ENCODE results near the gene AKAP12.
A peak's percentile ranks its signal among the peaks of the same experiment; 100 is the strongest.
"Not testable (repeated sequence)": the region's sequence is repeated elsewhere in the genome, so short reads cannot be mapped to it uniquely, and the experiment has no call there.

AKAP12 gene

GRCh38 chr6:151370509-151371078 lies 130.8 kb downstream of the AKAP12 start:
- H3K4me3 ChIP-seq (ENCODE audit: low read depth, low read length) = no peak overlapping the region
- H3K9me3 ChIP-seq (ENCODE audit: control insufficient read depth, insufficient read depth, low read depth, low read length) = no peaks in the 10 kb centered on the region
- no peak overlapping the region for H3K27ac ChIP-seq (ENCODE audit: low read depth, low read length)
- peaks cover 32% of the 10 kb centered on the region for H3K36me3 ChIP-seq (ENCODE audit: control insufficient read depth, insufficient read depth, low read length)
- H3K27me3 ChIP-seq (ENCODE audit: control insufficient read depth, insufficient read depth, low read length) = no peaks in the 10 kb centered on the region
- peaks cover 25% of the 10 kb centered on the region for H3K4me1 ChIP-seq (ENCODE audit: control insufficient read depth, insufficient read depth, low read length)
- no peak overlapping the region for H3K9ac ChIP-seq (ENCODE audit: low read length)

GRCh38 chr6:151372164-151372563 lies 132.4 kb downstream of the AKAP12 start:
- Histone ChIP-seq H3K36me3 (ENCODE audit: control insufficient read depth, insufficient read depth, low read length) (peaks cover 19% of the 10 kb centered on the region), H3K27ac (ENCODE audit: low read depth, low read length) (no peak overlapping the region), H3K4me3 (ENCODE audit: low read depth, low read length) (no peak overlapping the region), H3K27me3 (ENCODE audit: control insufficient read depth, insufficient read depth, low read length) (no peaks in the 10 kb centered on the region), H3K9me3 (ENCODE audit: control insufficient read depth, insufficient read depth, low read depth, low read length) (peaks cover 3% of the 10 kb centered on the region; the same call in 1 of the 2 replicates), H3K9ac (ENCODE audit: low read length) (no peak overlapping the region), H3K4me1 (ENCODE audit: control insufficient read depth, insufficient read depth, low read length) (peaks cover 25% of the 10 kb centered on the region)

- peak overlapping the region; percentile 46; the same call in 1 of the 2 replicates for H3K27ac ChIP-seq (ENCODE audit: low read depth, low read length)
- H3K9me3 ChIP-seq (ENCODE audit: control insufficient read depth, insufficient read depth, low read depth, low read length) = peaks cover 3% of the 10 kb centered on the region; the same call in 1 of the 2 replicates
- H3K9ac ChIP-seq (ENCODE audit: low read length) = peak overlapping the region; percentile 17
- peaks cover 25% of the 10 kb centered on the region for H3K4me1 ChIP-seq (ENCODE audit: control insufficient read depth, insufficient read depth, low read length)
- H3K36me3 ChIP-seq (ENCODE audit: control insufficient read depth, insufficient read depth, low read length) = peaks cover 16% of the 10 kb centered on the region
- peak overlapping the region; percentile 46; the same call in 1 of the 2 replicates for H3K4me3 ChIP-seq (ENCODE audit: low read depth, low read length)
- no peaks in the 10 kb centered on the region for H3K27me3 ChIP-seq (ENCODE audit: control insufficient read depth, insufficient read depth, low read length)
These were observed 134.4 kb downstream of the AKAP12 start for GRCh38 chr6:151374036-151374683.

- no peak overlapping the region for H3K9ac ChIP-seq (ENCODE audit: low read length)
- peaks cover 3% of the 10 kb centered on the region; the same call in 1 of the 2 replicates for H3K9me3 ChIP-seq (ENCODE audit: control insufficient read depth, insufficient read depth, low read depth, low read length)
- no peak overlapping the region for H3K27ac ChIP-seq (ENCODE audit: low read depth, low read length)
- peaks cover 12% of the 10 kb centered on the region for H3K36me3 ChIP-seq (ENCODE audit: control insufficient read depth, insufficient read depth, low read length)
- H3K4me3 ChIP-seq (ENCODE audit: low read depth, low read length) = no peak overlapping the region
- H3K4me1 ChIP-seq (ENCODE audit: control insufficient read depth, insufficient read depth, low read length) = peaks cover 30% of the 10 kb centered on the region
- no peaks in the 10 kb centered on the region for H3K27me3 ChIP-seq (ENCODE audit: control insufficient read depth, insufficient read depth, low read length)
These were observed 136.1 kb downstream of the AKAP12 start for GRCh38 chr6:151375833-151376232.

- no peak overlapping the region for H3K27ac ChIP-seq (ENCODE audit: low read depth, low read length)
- peaks cover 32% of the 10 kb centered on the region for H3K4me1 ChIP-seq (ENCODE audit: control insufficient read depth, insufficient read depth, low read length)
- H3K9ac ChIP-seq (ENCODE audit: low read length) = no peak overlapping the region
- H3K4me3 ChIP-seq (ENCODE audit: low read depth, low read length) = no peak overlapping the region
- no peaks in the 10 kb centered on the region for H3K27me3 ChIP-seq (ENCODE audit: control insufficient read depth, insufficient read depth, low read length)
- peaks cover 3% of the 10 kb centered on the region; the same call in 1 of the 2 replicates for H3K9me3 ChIP-seq (ENCODE audit: control insufficient read depth, insufficient read depth, low read depth, low read length)
- peaks cover 6% of the 10 kb centered on the region for H3K36me3 ChIP-seq (ENCODE audit: control insufficient read depth, insufficient read depth, low read length)
These were observed 136.7 kb downstream of the AKAP12 start for GRCh38 chr6:151376440-151376839.

GRCh38 chr6:151377095-151377494 lies 137.3 kb downstream of the AKAP12 start:
- 0 out of 2 replicates have a peak, but pooled peaks cover 3% of the 10 kb centered on the region for H3K36me3 ChIP-seq (ENCODE audit: control insufficient read depth, insufficient read depth, low read length)
- no peaks in the 10 kb centered on the region for H3K27me3 ChIP-seq (ENCODE audit: control insufficient read depth, insufficient read depth, low read length)
- no peak overlapping the region for H3K27ac ChIP-seq (ENCODE audit: low read depth, low read length)
- H3K4me1 ChIP-seq (ENCODE audit: control insufficient read depth, insufficient read depth, low read length) = peaks cover 32% of the 10 kb centered on the region
- H3K9me3 ChIP-seq (ENCODE audit: control insufficient read depth, insufficient read depth, low read depth, low read length) = peaks cover 3% of the 10 kb centered on the region; the same call in 1 of the 2 replicates
- H3K9ac ChIP-seq (ENCODE audit: low read length) = no peak overlapping the region
- H3K4me3 ChIP-seq (ENCODE audit: low read depth, low read length) = no peak overlapping the region

GRCh38 chr6:151379933-151380847 lies 140.4 kb downstream of the AKAP12 start:
- Histone ChIP-seq H3K27me3 (ENCODE audit: control insufficient read depth, insufficient read depth, low read length) (no peaks in the 10 kb centered on the region), H3K27ac (ENCODE audit: low read depth, low read length) (no peak overlapping the region), H3K4me1 (ENCODE audit: control insufficient read depth, insufficient read depth, low read length) (peaks cover 13% of the 10 kb centered on the region; the same call in 1 of the 2 replicates), H3K9ac (ENCODE audit: low read length) (no peak overlapping the region), H3K4me3 (ENCODE audit: low read depth, low read length) (no peak overlapping the region), H3K9me3 (ENCODE audit: control insufficient read depth, insufficient read depth, low read depth, low read length) (peaks cover 3% of the 10 kb centered on the region; the same call in 1 of the 2 replicates), H3K36me3 (ENCODE audit: control insufficient read depth, insufficient read depth, low read length) (peaks cover 2% of the 10 kb centered on the region; the same call in 1 of the 2 replicates)

GRCh38 chr6:151380848-151381205 lies 141.1 kb downstream of the AKAP12 start:
- H3K9me3 ChIP-seq (ENCODE audit: control insufficient read depth, insufficient read depth, low read depth, low read length) = peaks cover 3% of the 10 kb centered on the region; the same call in 1 of the 2 replicates
- peaks cover 2% of the 10 kb centered on the region; the same call in 1 of the 2 replicates for H3K36me3 ChIP-seq (ENCODE audit: control insufficient read depth, insufficient read depth, low read length)
- H3K4me3 ChIP-seq (ENCODE audit: low read depth, low read length) = no peak overlapping the region
- H3K27me3 ChIP-seq (ENCODE audit: control insufficient read depth, insufficient read depth, low read length) = no peaks in the 10 kb centered on the region
- H3K27ac ChIP-seq (ENCODE audit: low read depth, low read length) = no peak overlapping the region
- peaks cover 12% of the 10 kb centered on the region; the same call in 1 of the 2 replicates for H3K4me1 ChIP-seq (ENCODE audit: control insufficient read depth, insufficient read depth, low read length)
- H3K9ac ChIP-seq (ENCODE audit: low read length) = no peak overlapping the region

GRCh38 chr6:151381722-151382121 lies 142.0 kb downstream of the AKAP12 start:
- peaks cover 2% of the 10 kb centered on the region; the same call in 1 of the 2 replicates for H3K36me3 ChIP-seq (ENCODE audit: control insufficient read depth, insufficient read depth, low read length)
- no peak overlapping the region for H3K4me3 ChIP-seq (ENCODE audit: low read depth, low read length)
- H3K27me3 ChIP-seq (ENCODE audit: control insufficient read depth, insufficient read depth, low read length) = no peaks in the 10 kb centered on the region
- H3K9ac ChIP-seq (ENCODE audit: low read length) = no peak overlapping the region
- H3K27ac ChIP-seq (ENCODE audit: low read depth, low read length) = no peak overlapping the region
- peaks cover 12% of the 10 kb centered on the region; the same call in 1 of the 2 replicates for H3K4me1 ChIP-seq (ENCODE audit: control insufficient read depth, insufficient read depth, low read length)
- H3K9me3 ChIP-seq (ENCODE audit: control insufficient read depth, insufficient read depth, low read depth, low read length) = peaks cover 2% of the 10 kb centered on the region; the same call in 1 of the 2 replicates

GRCh38 chr6:151382631-151383030 lies 142.9 kb downstream of the AKAP12 start:
- H3K36me3 ChIP-seq (ENCODE audit: control insufficient read depth, insufficient read depth, low read length); H3K27me3 ChIP-seq (ENCODE audit: control insufficient read depth, insufficient read depth, low read length); H3K4me3 ChIP-seq (ENCODE audit: low read depth, low read length); H3K9ac ChIP-seq (ENCODE audit: low read length); H3K27ac ChIP-seq (ENCODE audit: low read depth, low read length); H3K9me3 ChIP-seq (ENCODE audit: control insufficient read depth, insufficient read depth, low read depth, low read length): not testable (repeated sequence)
- H3K4me1 ChIP-seq (ENCODE audit: control insufficient read depth, insufficient read depth, low read length) = peaks cover 12% of the 10 kb centered on the region; the same call in 1 of the 2 replicates
